ENCODE results near the gene ENOX1. TPM values are rescaled to one million over a fixed set of nuclear protein-coding genes. Genes with fewer than 3 reads are reported as not detected.

The ENOX1 gene
- total and polyA plus RNA-seq, 2 donors (not counting 3 experiments of a cell fraction or from before 2014, with no cell fraction given), result 0.17 to 0.97 TPM

GRCh38 chr13:43284162-43284561, 502.6 kb downstream of the ENOX1 start:
- no peak overlapping the region for H3K9ac ChIP-seq (replicated peaks; ENCODE audit: extremely low read depth, insufficient read depth, low read length)
- no TSS peak for BruUV-seq (replicated peaks)
- intact Hi-C loops (cut with micrococcal nuclease) (no loop called here), dilution Hi-C loops (cut with MboI; ENCODE audit: extremely low pct_ligation_motif_present, low sequenced_read_pairs) (no loop called here)
- POLR2A ChIA-PET, result no interaction called here
- peak overlapping the region; percentile 24 for H3K27ac ChIP-seq (ENCODE audit: insufficient read depth, low read depth, low read length)
- no peaks in the 10 kb centered on the region for H4K20me1 ChIP-seq (replicated peaks; ENCODE audit: control insufficient read depth, extremely low read depth, insufficient read depth, low read length)
- H3K9me3 ChIP-seq (replicated peaks; ENCODE audit: control insufficient read depth, insufficient read depth, low read length), result no peaks in the 10 kb centered on the region
- no peaks in the 10 kb centered on the region for H3K27me3 ChIP-seq (ENCODE audit: control insufficient read depth in 2 of 2, insufficient read depth in 2 of 2, low read length in 2 of 2)
- H3K4me1 ChIP-seq (ENCODE audit: control insufficient read depth, extremely low read depth, insufficient read depth, low read length), result peaks cover 10% of the 10 kb centered on the region
- FAIRE-seq (no peak), DNase-seq (ENCODE audit: low read depth, low spot score) (peak; percentile 52)
- no peaks in the 10 kb centered on the region for H3K79me2 ChIP-seq (ENCODE audit: control insufficient read depth, insufficient read depth, low read length)
- CTCF ChIA-PET, result interaction anchor here (1.7 kb wide), 1 partner anchor 16 kb away, joined by 4 read pairs; no protein-coding TSS in a partner anchor
- no peak for TF ChIP-seq GATA2 (IDR thresholded peaks at IDR 0.05; ENCODE audit: insufficient read depth, insufficient read length, low read depth, low read length)
- TF ChIP-seq POLR2A (IDR thresholded peaks at IDR 0.05; ENCODE audit: low read depth, low read length), result no peak
- TF ChIP-seq EZH2 (IDR thresholded peaks at IDR 0.05; ENCODE audit: borderline replicate concordance, low read depth, low read length, severe bottlenecking), result no peak
- peak; percentile 53 for TF ChIP-seq FOS (IDR thresholded peaks at IDR 0.05; ENCODE audit: borderline replicate concordance, insufficient read depth, low read length)
- H3K36me3 ChIP-seq (ENCODE audit: control insufficient read depth in 2 of 2, extremely low read depth in 1 of 2, insufficient read depth in 2 of 2, low read length in 2 of 2), result no peaks in the 10 kb centered on the region
- H3K4me3 ChIP-seq (replicated peaks in 1 of 3; ENCODE audit: insufficient read depth in 1 of 3, low read depth in 1 of 3, low read length in 3 of 3), result no peak overlapping the region
- peak overlapping the region; percentile 4 for H3K4me2 ChIP-seq (ENCODE audit: insufficient read depth, low read length)
- peak overlapping the region; percentile 73 for H2AFZ ChIP-seq (ENCODE audit: low read depth, low read length)
- no peaks in the 10 kb centered on the region for H3K9me1 ChIP-seq (replicated peaks; ENCODE audit: control insufficient read depth, extremely low read depth, insufficient read depth, low read length)

GRCh38 chr13:43279696-43280095, 507.1 kb downstream of the ENOX1 start:
- BruUV-seq (replicated peaks), result no TSS peak
- Histone ChIP-seq H3K36me3 (ENCODE audit: control insufficient read depth in 2 of 2, extremely low read depth in 1 of 2, insufficient read depth in 2 of 2, low read length in 2 of 2) (no peaks in the 10 kb centered on the region), H3K4me1 (ENCODE audit: control insufficient read depth, extremely low read depth, insufficient read depth, low read length) (peaks cover 10% of the 10 kb centered on the region), H3K27me3 (ENCODE audit: control insufficient read depth in 2 of 2, insufficient read depth in 2 of 2, low read length in 2 of 2) (no peaks in the 10 kb centered on the region), H3K9ac (replicated peaks; ENCODE audit: extremely low read depth, insufficient read depth, low read length) (no peak overlapping the region), H3K9me3 (replicated peaks; ENCODE audit: control insufficient read depth, insufficient read depth, low read length) (no peaks in the 10 kb centered on the region), H3K4me3 (replicated peaks in 1 of 3; ENCODE audit: insufficient read depth in 1 of 3, low read depth in 1 of 3, low read length in 3 of 3) (no peak overlapping the region), H3K27ac (ENCODE audit: insufficient read depth, low read depth, low read length) (no peak overlapping the region), H3K9me1 (replicated peaks; ENCODE audit: control insufficient read depth, extremely low read depth, insufficient read depth, low read length) (no peaks in the 10 kb centered on the region), H3K4me2 (ENCODE audit: insufficient read depth, low read length) (no peak overlapping the region), H4K20me1 (replicated peaks; ENCODE audit: control insufficient read depth, extremely low read depth, insufficient read depth, low read length) (no peaks in the 10 kb centered on the region), H2AFZ (ENCODE audit: low read depth, low read length) (no peak overlapping the region), H3K79me2 (ENCODE audit: control insufficient read depth, insufficient read depth, low read length) (no peaks in the 10 kb centered on the region)
- intact Hi-C loops (cut with micrococcal nuclease) (no loop called here), dilution Hi-C loops (cut with MboI; ENCODE audit: extremely low pct_ligation_motif_present, low sequenced_read_pairs) (no loop called here)
- no peak for FAIRE-seq
- TF ChIP-seq POLR2AphosphoS5 (IDR thresholded peaks at IDR 0.05; ENCODE audit: insufficient read depth, low read depth, low read length) (no peak), FOS (IDR thresholded peaks at IDR 0.05; ENCODE audit: borderline replicate concordance, insufficient read depth, low read length) (no peak), MYC (IDR thresholded peaks at IDR 0.05; ENCODE audit: low read depth, low read length) (no peak), MAX (IDR thresholded peaks at IDR 0.05; ENCODE audit: insufficient read depth, insufficient read length) (no peak), EZH2 (IDR thresholded peaks at IDR 0.05; ENCODE audit: borderline replicate concordance, low read depth, low read length, severe bottlenecking) (no peak), POLR2A (IDR thresholded peaks at IDR 0.05; ENCODE audit: low read depth, low read length) (no peak), GATA2 (IDR thresholded peaks at IDR 0.05; ENCODE audit: insufficient read depth, insufficient read length, low read depth, low read length) (no peak), JUN (IDR thresholded peaks at IDR 0.05; ENCODE audit: borderline replicate concordance, insufficient read depth, insufficient read length, low read depth) (no peak), CTCF (IDR thresholded peaks at IDR 0.05; ENCODE audit: extremely low read depth in 1 of 2, insufficient read depth in 1 of 2, low read depth in 1 of 2, low read length in 2 of 2) (no peak)
- DNase-seq (ENCODE audit: low read depth, low spot score), result no peak
- ChIA-PET CTCF (interaction anchor here (1.3 kb wide), 1 partner anchor 10 kb away, joined by 4 read pairs; no protein-coding TSS in a partner anchor), POLR2A (no interaction called here)
